Measurements from ENCODE around the gene HDAC4.

DNA sequence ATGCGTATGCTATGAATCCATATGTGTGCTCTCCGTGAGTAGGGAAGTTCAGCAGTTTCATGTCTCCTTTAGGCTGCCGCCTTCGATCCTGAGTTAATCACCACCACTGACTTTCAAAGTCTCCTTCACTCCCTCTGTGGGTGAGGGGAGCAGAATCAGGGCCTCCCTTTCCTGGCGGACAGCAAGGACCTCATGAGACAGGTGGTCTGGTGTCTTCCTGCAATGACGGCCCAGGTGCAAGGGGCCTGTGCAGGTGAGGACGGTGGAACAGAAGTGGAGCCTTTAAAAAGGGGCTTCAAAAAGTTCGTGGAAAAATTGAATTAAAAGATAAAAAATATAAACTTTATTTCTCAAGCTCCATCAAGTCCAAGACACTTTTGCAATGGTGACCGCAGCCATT is 330.4 kb downstream of the HDAC4 start:
- TF ChIP-seq CTCF (IDR thresholded peaks at IDR 0.05) (no peak), EP300 (IDR thresholded peaks at IDR 0.05) (no peak), POLR2A (IDR thresholded peaks at IDR 0.05) (no peak)

Data from tibial nerve (tissue), 4 donors.